GM18502 (cell line): ENCODE measurements around the gene APLP2.

Source experiments
- ATAC-seq: cut with Tn5 transposase; IDR thresholded peaks from one replicate; pipeline ENCODE4 v1.9.1; 2021; ENCODE audit warnings: mild to moderate bottlenecking; ENCODE audit not compliant: unreplicated experiment, poor library complexity

The APLP2 gene

DNA sequence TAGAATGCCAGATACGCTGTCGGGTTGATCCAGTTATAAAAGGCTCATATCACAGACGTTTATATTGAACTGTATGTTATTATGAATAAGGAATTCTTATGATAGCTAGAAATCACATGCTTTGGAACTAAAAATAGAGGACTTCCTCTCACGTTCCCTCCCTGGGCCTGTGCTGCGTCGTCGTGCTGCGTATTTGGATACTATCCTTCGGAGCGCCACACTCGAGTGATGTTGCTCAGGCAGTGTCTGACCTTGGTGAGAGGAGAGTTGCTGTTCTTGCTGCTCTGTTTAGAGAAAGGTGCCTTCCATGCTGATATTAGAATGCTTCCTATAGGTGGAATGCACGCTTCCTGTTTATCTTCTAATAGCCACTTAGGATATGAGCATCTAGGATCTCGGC lies 69.7 kb downstream of the APLP2 start:
- ATAC-seq, result no peak

DNA sequence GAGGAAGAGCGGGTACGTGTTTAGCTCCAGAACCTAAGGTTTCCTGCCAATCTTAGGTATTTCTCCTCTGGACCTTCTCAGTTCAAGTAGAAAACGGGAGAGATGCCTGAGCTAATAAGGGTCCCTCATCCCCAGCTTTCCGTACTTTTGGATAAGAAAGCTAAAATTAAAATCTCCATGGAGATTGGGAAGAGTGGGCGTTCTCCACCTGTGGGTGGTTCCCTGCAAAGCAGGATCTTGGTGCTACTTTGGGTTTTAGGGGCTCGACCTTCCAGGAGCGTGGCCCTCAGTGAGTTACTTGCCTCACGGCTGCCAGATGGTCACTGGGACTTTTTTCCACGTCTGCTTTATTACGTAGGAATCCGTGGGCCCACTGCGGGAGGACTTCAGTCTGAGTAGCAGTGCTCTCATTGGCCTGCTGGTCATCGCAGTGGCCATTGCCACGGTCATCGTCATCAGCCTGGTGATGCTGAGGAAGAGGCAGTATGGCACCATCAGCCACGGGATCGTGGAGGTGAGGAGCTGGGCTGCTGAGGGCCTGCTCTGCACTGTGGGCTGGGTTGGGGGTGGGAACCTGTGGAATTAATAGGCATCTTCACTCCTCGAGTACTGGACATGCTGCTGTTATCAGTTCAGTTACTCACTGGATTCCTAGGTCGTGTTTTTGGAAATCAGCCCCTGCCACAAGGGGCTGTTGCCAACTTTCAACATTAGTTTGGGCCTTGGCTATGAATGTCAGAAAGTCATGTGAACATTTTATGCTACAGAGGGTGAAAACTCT lies 72.1 kb downstream of the APLP2 start:
- ATAC-seq, result no peak

DNA sequence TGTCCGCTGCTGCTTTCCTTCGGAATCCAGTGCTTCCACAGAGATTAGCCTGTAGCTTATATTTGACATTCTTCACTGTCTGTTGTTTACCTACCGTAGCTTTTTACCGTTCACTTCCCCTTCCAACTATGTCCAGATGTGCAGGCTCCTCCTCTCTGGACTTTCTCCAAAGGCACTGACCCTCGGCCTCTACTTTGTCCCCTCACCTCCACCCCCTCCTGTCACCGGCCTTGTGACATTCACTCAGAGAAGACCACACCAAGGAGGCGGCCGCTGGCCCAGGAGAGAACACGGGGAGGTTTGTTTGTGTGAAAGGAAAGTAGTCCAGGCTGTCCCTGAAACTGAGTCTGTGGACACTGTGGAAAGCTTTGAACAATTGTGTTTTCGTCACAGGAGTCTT lies 74.4 kb downstream of the APLP2 start:
- no peak for ATAC-seq

- no peak for ATAC-seq
Measured at GRCh38 chr11:130144861-130145281, 75.2 kb downstream of the APLP2 start.

GRCh38 chr11:130145311-130145812 lies 75.7 kb downstream of the APLP2 start:
- no peak for ATAC-seq

DNA sequence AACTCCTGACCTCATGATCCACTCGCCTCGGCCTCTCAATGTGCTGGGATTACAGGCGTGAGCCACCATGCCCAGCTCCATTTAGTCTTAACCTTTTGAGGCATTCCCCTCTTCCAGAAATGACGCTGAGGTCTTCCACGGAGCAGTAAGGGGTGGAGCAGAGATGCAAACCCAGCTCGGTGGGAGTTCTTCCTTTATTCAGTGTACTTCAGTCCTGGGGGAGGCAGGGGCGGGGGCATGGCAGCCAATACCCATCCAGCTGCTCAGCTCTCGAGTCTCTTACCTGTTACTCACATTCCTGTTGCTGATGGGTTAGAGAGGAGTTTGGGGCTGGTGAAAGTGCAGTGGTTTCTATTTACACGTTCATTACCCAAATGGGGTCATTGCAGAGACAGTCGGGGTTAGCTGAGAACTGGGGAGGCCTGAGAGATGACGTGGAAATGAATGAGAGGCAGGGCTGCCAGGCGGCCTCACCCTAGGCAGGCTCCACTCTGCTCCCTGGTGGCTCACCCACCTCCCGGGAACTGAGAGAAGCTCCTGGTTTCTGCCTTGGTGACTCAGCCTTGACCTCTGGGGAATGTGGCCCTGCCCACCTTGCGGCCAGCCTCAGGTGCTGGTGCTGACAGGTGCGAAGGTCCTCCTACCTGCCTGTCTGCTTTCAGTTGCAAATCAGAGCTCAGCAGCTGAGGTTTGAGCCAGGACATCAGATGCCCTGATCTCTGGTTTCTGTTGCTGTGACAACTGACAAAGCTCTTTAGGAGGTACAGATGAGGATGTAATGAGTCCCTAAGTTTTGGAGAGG lies 76.5 kb downstream of the APLP2 start:
- ATAC-seq, result no peak

GRCh38 chr11:130146796-130147195 lies 77.1 kb downstream of the APLP2 start:
- no peak for ATAC-seq

DNA sequence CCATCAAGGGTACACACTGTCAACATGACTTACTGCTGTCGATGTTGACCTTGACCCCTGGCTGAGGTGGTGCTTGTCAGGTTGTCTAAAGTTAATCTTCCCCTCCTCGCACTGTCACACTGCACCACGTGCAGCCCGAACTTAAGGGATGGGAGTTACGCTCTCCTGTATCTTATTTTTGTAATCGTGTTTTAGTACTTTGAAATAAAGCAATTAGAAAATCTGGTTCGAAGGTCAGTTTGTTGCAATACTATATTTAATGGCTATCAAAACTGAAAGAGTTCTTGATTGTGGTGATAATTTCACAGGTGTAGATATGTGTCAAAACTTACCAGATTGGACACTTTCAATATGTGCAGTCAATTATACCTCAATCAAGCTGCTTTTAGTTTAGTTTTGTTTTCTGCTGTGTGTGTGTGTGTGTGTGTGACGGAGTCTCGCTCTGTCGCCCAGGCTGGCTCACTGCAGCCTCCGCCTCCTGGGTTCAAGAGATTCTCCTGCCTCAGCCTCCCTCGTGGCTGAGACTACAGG lies 79.2 kb downstream of the APLP2 start:
- ATAC-seq, result no peak

GRCh38 chr11:130150790-130151189 lies 81.1 kb downstream of the APLP2 start:
- ATAC-seq, result peak; percentile 51

GRCh38 chr11:130151196-130151595 lies 81.5 kb downstream of the APLP2 start:
- ATAC-seq, result peak; percentile 36

- ATAC-seq, result no peak
Measured at GRCh38 chr11:130156108-130157022, 86.7 kb downstream of the APLP2 start.

- ATAC-seq, result no peak
Measured at GRCh38 chr11:130157101-130157500, 87.4 kb downstream of the APLP2 start.

DNA sequence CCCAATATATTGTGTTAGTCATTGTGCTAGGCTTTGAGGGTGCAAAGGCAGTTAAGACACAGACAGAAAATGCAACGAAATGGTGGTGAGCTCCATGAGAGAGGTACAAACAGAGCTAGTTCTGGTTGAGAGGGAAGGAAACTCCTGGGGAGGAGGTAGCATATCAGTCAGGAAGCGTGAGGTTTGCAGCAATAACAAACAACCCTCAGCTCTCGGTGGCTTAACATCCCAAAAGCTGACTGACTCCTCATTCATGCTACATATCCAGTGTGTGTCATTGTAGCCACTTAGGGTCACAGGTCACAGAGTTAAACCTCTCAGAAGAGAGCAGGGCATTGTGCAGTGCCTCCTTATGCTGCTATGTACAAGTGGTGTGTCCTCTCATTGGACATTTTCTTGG lies 88.1 kb downstream of the APLP2 start:
- no peak for ATAC-seq

DNA sequence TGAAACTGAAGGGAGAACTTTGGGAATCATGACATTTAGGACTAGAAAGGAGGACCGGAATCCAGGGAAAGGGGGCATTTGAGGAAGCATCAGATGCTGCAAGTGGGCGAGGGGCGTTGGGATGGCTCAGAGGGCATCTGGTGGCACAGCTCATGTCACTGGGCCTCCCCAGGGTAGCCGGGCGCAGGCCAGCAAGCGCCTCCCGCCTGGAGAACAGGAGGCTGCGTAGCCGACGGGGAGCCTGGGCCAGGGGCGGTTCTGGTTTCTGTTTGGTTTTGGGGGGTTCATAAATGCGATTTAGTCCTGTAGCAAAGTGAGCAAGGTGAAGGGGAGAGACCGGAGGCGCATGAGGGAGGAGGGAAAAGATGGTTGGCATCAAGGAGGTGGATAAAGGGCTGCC lies 89.4 kb downstream of the APLP2 start:
- no peak for ATAC-seq

DNA sequence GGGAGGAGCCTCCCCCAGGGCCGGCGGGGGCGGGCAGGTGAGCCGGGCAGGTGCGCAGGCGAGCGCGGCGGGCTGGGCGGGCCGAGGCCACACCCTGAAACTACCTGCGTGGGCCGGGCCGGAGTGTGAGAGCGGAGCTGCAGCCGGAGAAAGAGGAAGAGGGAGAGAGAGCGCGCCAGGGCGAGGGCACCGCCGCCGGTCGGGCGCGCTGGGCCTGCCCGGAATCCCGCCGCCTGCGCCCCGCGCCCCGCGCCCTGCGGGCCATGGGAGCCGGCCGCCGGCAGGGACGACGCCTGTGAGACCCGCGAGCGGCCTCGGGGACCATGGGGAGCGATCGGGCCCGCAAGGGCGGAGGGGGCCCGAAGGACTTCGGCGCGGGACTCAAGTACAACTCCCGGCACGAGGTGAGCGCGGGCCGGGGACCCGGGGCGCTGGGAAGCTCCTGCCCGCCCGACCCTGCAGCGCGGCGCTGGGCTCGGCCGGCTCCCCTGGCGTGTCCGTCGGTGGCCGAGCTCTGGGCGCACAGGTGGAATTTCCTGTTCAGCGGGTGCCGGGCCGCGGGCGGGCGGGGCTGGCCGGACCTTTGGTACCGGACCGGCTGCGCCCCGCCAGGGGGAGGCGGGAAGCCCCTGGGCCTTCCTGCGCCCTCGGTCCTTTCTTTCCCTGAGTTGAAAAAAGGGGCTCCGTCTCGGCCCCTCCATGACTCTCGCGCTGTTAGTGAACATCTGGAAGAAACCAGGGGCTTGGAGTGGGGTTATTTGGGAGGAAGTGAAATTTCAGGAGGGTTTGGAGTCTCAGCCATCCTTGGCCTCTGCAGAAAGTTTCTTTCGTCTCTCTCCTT lies 90.2 kb downstream of the APLP2 start, which contains the start of gene ST14:
TSS of gene ST14 (plus strand) at position 126 of the 841 bp plus-strand sequence. CDS start at position 324, 198 bp downstream.
- ATAC-seq, result no peak

DNA sequence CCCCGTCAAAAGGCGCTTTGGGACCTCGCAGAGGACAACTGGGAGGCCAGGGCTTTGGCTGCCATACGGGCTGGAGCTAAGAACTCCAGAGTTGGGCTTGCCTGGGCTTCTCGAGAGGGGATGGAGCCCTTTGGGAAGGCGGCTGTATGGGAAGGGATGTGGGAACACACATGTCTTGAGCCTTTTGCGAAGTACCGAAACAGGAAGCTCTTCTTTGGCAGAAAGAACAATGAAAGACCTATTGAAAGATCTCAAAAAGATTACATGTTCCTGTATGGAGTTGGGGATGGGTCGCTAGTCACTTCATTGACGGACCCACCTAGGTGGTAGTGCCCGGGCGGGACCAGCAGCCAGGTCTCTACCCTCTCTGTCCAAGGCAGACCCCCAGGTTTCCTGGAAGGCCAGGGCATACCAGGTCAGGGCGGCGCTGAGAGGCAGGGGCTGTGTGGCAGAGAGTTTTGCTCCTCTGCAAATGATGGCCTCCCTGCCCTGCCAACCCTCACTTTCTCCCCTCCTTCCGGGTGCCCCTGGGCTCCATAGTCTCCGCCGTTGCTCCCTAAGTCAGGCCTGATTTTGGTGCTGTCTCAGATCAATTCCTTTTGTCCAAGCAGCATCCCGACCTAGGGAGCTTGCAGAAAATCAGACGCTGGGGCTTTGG lies 90.9 kb downstream of the APLP2 start:
- no peak for ATAC-seq

- ATAC-seq, result no peak
Measured at GRCh38 chr11:130161441-130162145, 91.9 kb downstream of the APLP2 start.

- no peak for ATAC-seq
Measured at GRCh38 chr11:130162733-130163132, 93.0 kb downstream of the APLP2 start.
